Right lobe of liver (tissue), 4 donors: ENCODE data around the gene TIMP1.

Source experiments
- CTCF ChIP-seq, 4 donors: fragments of 200-600 bp in 3 of 4; fragments of 450-650 bp in 1 of 4; IDR thresholded peaks; one replicate each; pipeline versions ENCODE4 v1.5.1 to v1.8.0; 2016 to 2022; ENCODE audit warnings: antibody characterized with exemption in 4 of 4, mild to moderate bottlenecking in 2 of 4
- POLR2A ChIP-seq: fragments of 450-650 bp; IDR thresholded peaks from one replicate; pipeline ENCODE4 v1.6.1; 2017; ENCODE audit warnings: antibody characterized with exemption, mild to moderate bottlenecking
- donor health status: DM: no; HTN: no; CAD: no.
- donor health status: DM: no; HTN: no; CAD: no.
- donor health status: DM: no; HTN: yes; CAD: no.

GRCh38 chrX:47611489-47611888 lies 29.3 kb downstream of the TIMP1 start:
- TF ChIP-seq CTCF (IDR thresholded peaks at IDR 0.05), result no peak
- no peak for TF ChIP-seq POLR2A
